GM19452 (cell line): ENCODE results near the gene TEX19.
"Not testable (repeated sequence)": the region's sequence is repeated elsewhere in the genome, so short reads cannot be mapped to it uniquely, and the experiment has no call there.

Source experiments
- ATAC-seq: cut with Tn5 transposase; IDR thresholded peaks from one replicate; pipeline ENCODE4 v1.9.1; 2021; ENCODE audit not compliant: unreplicated experiment

The TEX19 gene

GRCh38 chr17:82406131-82406671 is 47.2 kb downstream of the TEX19 start:
- ATAC-seq: no peak

- ATAC-seq: no peak
These were observed 48.2 kb downstream of the TEX19 start for GRCh38 chr17:82407255-82407654.

GRCh38 chr17:82408288-82408937 is 49.4 kb downstream of the TEX19 start:
- no peak for ATAC-seq

- ATAC-seq: no peak
These were observed 49.9 kb downstream of the TEX19 start for GRCh38 chr17:82408938-82409318.

GRCh38 chr17:82410014-82410716 is 51.1 kb downstream of the TEX19 start:
- ATAC-seq: no peak

GRCh38 chr17:82411396-82412053 is 52.5 kb downstream of the TEX19 start:
- no peak for ATAC-seq

GRCh38 chr17:82412081-82412480 is 53.0 kb downstream of the TEX19 start:
- ATAC-seq: not testable (repeated sequence)

- ATAC-seq: no peak
These were observed 53.8 kb downstream of the TEX19 start for GRCh38 chr17:82412535-82413520.
